ENCODE results near the gene UBA1. TPM values are rescaled to one million over a fixed set of nuclear protein-coding genes. Genes with fewer than 3 reads are reported as not detected.

UBA1 gene
- total and polyA plus RNA-seq, 2 donors = 61.0 to 119 TPM

DNA sequence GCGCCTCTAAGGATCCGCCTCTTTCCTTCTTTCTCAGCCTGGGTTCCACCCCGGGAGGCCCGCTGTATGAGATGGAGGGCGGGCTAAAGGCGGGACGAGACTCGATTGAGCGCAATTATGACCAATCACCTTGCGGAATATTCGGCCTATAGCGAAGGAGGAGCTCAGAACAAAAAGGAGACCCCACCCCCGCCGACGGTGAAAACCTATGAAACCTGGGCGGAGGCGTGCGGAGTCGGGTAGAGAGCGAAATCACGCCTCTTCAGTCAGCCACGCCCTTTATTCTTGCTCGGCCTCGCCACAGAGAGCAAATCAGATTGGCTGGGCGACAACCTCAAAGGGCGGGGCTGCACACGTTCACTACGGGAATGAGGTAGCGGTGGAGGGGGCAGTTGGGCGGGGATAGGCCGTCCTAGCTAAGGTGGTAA is 24.2 kb downstream of the UBA1 start:
- Histone ChIP-seq H3K4me1 (ENCODE audit: insufficient read depth) (no peaks in the 10 kb centered on the region), H3K4me3 (ENCODE audit: low read depth, low read length) (peak overlapping the region; percentile 85), H3K27ac (ENCODE audit: low read depth) (peak overlapping the region; percentile 96), H3K36me3 (ENCODE audit: insufficient read depth) (no peaks in the 10 kb centered on the region)
- peak; percentile 95 for DNase-seq (ENCODE audit: extremely low spot score)
- 1% methylated on average over 31 of the region's 31 CpGs for WGBS

- H3K36me3 ChIP-seq (ENCODE audit: insufficient read depth) = no peaks in the 10 kb centered on the region
- no peaks in the 10 kb centered on the region for H3K4me1 ChIP-seq (ENCODE audit: insufficient read depth)
- DNase-seq (ENCODE audit: extremely low spot score) = no peak
- peak within 1 kb of the TSS; percentile 96 for H3K27ac ChIP-seq (ENCODE audit: low read depth)
- H3K4me3 ChIP-seq (ENCODE audit: low read depth, low read length) = peak within 1 kb of the TSS; percentile 85
- WGBS = under 1% methylated on average over 61 of the region's 61 CpGs
Measured at GRCh38 chrX:47218280-47218919, 24.8 kb downstream of the UBA1 start, which contains the start of gene CDK16. Gene CDK16, plus strand, starts transcription at chrX:47218681. Its CDS starts 4,877 bp downstream, at chrX:47223558.

DNA sequence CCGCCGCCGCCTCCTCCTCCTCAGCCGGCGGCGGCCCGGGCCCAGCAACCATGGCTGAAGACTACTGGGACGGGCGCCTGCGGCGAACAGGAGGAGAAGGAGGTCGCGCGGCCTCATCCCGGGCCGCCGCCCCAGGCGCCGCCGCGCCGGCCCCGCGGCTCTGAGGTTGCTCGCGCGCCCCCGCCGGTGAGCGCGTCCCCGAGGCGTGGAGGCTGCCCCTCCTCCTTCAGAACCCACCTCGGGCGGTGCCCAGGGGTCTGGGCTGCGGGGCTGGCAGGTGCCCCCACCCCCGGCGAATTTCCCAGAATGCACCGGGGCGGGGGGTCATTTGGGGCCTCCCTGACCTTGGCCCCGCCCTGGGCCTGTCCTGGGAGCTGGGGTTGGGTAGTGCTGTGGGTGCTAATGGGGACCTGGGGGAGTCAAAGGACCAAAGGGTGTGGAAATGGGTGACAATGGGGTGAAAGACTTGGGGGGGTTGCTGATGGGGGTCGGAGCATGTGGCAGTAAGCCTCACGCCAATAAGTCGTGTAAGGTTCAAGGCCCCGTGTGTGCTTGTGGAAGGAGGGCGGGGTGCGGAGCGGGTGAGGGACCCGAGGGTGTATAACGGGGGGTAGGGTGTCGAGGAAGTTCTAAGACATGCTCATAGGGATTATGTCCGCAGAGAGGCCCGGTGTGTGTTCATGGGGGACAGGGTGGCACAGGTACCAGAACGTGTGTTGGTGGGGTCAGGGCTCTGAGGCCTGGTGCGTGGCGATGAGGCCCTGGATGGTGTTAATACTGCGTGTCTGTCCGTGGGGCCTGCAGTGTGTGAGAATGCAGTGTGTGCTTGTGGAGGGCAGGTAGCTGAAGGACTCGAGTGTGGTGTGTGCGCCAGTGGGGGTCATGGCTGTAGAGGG is 25.5 kb downstream of the UBA1 start:
- no peaks in the 10 kb centered on the region for H3K4me1 ChIP-seq (ENCODE audit: insufficient read depth)
- no peaks in the 10 kb centered on the region for H3K36me3 ChIP-seq (ENCODE audit: insufficient read depth)
- no peak for DNase-seq (ENCODE audit: extremely low spot score)
- 1% methylated on average over 41 of the region's 60 CpGs for WGBS
- H3K4me3 ChIP-seq (ENCODE audit: low read depth, low read length) = peak overlapping the region; percentile 85
- H3K27ac ChIP-seq (ENCODE audit: low read depth) = peak overlapping the region; percentile 96

GRCh38 chrX:47221756-47222155 is 28.1 kb downstream of the UBA1 start:
- H3K4me1 ChIP-seq (ENCODE audit: insufficient read depth) = no peaks in the 10 kb centered on the region
- H3K36me3 ChIP-seq (ENCODE audit: insufficient read depth) = peaks cover 3% of the 10 kb centered on the region
- no peak for DNase-seq (ENCODE audit: extremely low spot score)
- H3K4me3 ChIP-seq (ENCODE audit: low read depth, low read length) = no peak overlapping the region
- 58% methylated on average over 4 of the region's 4 CpGs for WGBS
- no peak overlapping the region for H3K27ac ChIP-seq (ENCODE audit: low read depth)

DNA sequence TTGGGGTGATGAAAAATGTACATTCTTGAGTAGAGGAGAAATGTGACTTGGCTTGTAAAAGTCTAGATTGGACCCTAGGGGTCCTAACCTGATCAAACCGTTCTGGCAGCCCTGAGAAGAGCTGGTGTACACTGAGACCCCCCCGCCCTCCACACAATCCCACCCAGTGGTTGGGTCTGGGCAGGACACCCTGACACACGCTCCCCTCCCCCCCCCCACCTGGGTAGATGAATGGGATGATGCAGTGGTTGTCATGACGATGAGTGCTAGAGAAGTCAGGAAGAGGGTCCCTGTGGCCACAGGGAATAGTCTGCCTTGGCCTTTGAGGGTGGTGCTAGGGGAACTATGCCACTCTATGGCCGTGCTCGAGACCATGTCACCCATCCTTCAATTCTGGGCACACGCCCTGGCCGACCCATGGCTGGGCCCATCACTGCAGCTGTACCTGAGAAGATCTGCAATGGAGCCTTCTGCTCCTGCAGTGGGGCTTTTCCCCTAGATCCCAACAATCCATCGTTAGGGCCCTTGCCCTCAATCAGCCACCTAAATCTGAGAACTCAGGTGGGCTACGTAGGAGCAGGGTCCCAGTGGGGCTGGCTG is 29.2 kb downstream of the UBA1 start:
- 81% methylated on average over 10 of the region's 10 CpGs for WGBS
- peaks cover 3% of the 10 kb centered on the region for H3K36me3 ChIP-seq (ENCODE audit: insufficient read depth)
- no peak overlapping the region for H3K27ac ChIP-seq (ENCODE audit: low read depth)
- H3K4me1 ChIP-seq (ENCODE audit: insufficient read depth) = no peaks in the 10 kb centered on the region
- no peak for DNase-seq (ENCODE audit: extremely low spot score)
- H3K4me3 ChIP-seq (ENCODE audit: low read depth, low read length) = no peak overlapping the region

GRCh38 chrX:47223476-47224250 is 30.0 kb downstream of the UBA1 start:
- H3K4me3 ChIP-seq (ENCODE audit: low read depth, low read length) = no peak overlapping the region
- H3K36me3 ChIP-seq (ENCODE audit: insufficient read depth) = peaks cover 3% of the 10 kb centered on the region
- no peaks in the 10 kb centered on the region for H3K4me1 ChIP-seq (ENCODE audit: insufficient read depth)
- no peak overlapping the region for H3K27ac ChIP-seq (ENCODE audit: low read depth)
- 89% methylated on average over 13 of the region's 13 CpGs for WGBS
- DNase-seq (ENCODE audit: extremely low spot score) = no peak

DNA sequence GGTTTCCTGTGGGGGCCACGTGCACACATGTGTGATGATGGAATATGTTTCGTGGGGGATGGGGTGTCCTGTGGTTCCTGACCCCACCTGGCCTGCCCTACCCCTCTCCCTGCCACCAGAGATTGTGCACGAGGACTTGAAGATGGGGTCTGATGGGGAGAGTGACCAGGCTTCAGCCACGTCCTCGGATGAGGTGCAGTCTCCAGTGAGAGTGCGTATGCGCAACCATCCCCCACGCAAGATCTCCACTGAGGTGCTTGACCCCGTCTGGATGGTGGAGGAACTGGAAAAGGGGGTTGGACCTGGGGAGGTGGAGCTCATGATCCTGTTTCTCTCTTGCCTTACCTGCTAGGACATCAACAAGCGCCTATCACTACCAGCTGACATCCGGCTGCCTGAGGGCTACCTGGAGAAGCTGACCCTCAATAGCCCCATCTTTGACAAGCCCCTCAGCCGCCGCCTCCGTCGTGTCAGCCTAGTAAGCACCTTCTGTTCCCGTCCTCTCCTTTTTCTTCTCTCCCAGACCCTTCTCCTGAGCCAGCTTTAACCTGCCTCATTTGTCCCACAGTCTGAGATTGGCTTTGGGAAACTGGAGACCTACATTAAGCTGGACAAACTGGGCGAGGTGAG is 30.8 kb downstream of the UBA1 start:
- 91% methylated on average over 17 of the region's 17 CpGs for WGBS
- H3K4me3 ChIP-seq (ENCODE audit: low read depth, low read length) = no peak overlapping the region
- H3K27ac ChIP-seq (ENCODE audit: low read depth) = no peak overlapping the region
- peaks cover 3% of the 10 kb centered on the region for H3K36me3 ChIP-seq (ENCODE audit: insufficient read depth)
- H3K4me1 ChIP-seq (ENCODE audit: insufficient read depth) = no peaks in the 10 kb centered on the region
- DNase-seq (ENCODE audit: extremely low spot score) = no peak

DNA sequence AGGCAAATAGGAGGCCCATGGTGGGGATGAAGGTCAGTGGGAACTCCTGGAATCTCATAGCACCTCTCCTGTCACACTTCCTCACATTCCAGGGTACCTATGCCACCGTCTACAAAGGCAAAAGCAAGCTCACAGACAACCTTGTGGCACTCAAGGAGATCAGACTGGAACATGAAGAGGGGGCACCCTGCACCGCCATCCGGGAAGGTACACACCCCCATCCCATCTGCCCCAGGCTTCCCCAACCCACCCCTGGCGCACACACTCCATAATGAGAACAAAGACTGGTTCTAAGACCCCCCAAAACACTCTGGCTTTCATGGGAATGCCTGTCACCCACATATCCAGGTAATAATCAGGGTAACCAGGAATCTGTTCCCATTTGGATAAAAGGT is 31.3 kb downstream of the UBA1 start:
- DNase-seq (ENCODE audit: extremely low spot score) = no peak
- H3K36me3 ChIP-seq (ENCODE audit: insufficient read depth) = peaks cover 3% of the 10 kb centered on the region
- no peak overlapping the region for H3K4me3 ChIP-seq (ENCODE audit: low read depth, low read length)
- WGBS = 96% methylated on average over 4 of the region's 4 CpGs
- no peaks in the 10 kb centered on the region for H3K4me1 ChIP-seq (ENCODE audit: insufficient read depth)
- no peak overlapping the region for H3K27ac ChIP-seq (ENCODE audit: low read depth)

DNA sequence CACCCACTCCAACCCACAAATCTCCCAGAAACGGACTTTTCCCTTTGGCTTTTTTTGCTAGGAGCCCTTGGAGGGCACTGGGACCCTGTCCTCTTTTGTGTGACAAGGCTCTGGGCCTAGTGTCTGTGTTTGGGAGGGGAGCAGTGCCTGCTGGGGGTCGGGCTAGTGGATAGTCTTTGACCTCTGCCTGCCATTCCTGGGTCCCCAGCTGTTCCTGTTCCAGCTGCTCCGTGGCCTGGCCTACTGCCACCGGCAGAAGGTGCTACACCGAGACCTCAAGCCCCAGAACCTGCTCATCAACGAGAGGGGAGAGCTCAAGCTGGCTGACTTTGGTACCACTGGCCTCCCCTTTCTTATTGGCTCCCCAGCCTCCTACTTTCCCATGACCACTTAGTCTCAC is 32.4 kb downstream of the UBA1 start:
- Histone ChIP-seq H3K27ac (ENCODE audit: low read depth) (no peak overlapping the region), H3K4me1 (ENCODE audit: insufficient read depth) (no peaks in the 10 kb centered on the region), H3K36me3 (ENCODE audit: insufficient read depth) (peaks cover 3% of the 10 kb centered on the region), H3K4me3 (ENCODE audit: low read depth, low read length) (no peak overlapping the region)
- DNase-seq (ENCODE audit: extremely low spot score) = no peak
- WGBS = 90% methylated on average over 6 of the region's 6 CpGs

GRCh38 chrX:47226531-47227333 is 33.1 kb downstream of the UBA1 start:
- H3K4me3 ChIP-seq (ENCODE audit: low read depth, low read length) = no peak overlapping the region
- no peak overlapping the region for H3K27ac ChIP-seq (ENCODE audit: low read depth)
- H3K4me1 ChIP-seq (ENCODE audit: insufficient read depth) = no peaks in the 10 kb centered on the region
- no peak for DNase-seq (ENCODE audit: extremely low spot score)
- H3K36me3 ChIP-seq (ENCODE audit: insufficient read depth) = peaks cover 3% of the 10 kb centered on the region
- 93% methylated on average over 19 of the region's 19 CpGs for WGBS

- no peak overlapping the region for H3K4me3 ChIP-seq (ENCODE audit: low read depth, low read length)
- no peaks in the 10 kb centered on the region for H3K4me1 ChIP-seq (ENCODE audit: insufficient read depth)
- 92% methylated on average over 9 of the region's 9 CpGs for WGBS
- no peak for DNase-seq (ENCODE audit: extremely low spot score)
- no peak overlapping the region for H3K27ac ChIP-seq (ENCODE audit: low read depth)
- H3K36me3 ChIP-seq (ENCODE audit: insufficient read depth) = peaks cover 3% of the 10 kb centered on the region
Measured at GRCh38 chrX:47227334-47227583, 33.6 kb downstream of the UBA1 start.

GRCh38 chrX:47228550-47229270 is 35.1 kb downstream of the UBA1 start:
- H3K36me3 ChIP-seq (ENCODE audit: insufficient read depth) = peaks cover 3% of the 10 kb centered on the region
- no peak overlapping the region for H3K4me3 ChIP-seq (ENCODE audit: low read depth, low read length)
- no peaks in the 10 kb centered on the region for H3K4me1 ChIP-seq (ENCODE audit: insufficient read depth)
- no peak overlapping the region for H3K27ac ChIP-seq (ENCODE audit: low read depth)
- DNase-seq (ENCODE audit: extremely low spot score) = no peak
- WGBS = 87% methylated on average over 12 of the region's 12 CpGs

Data from urinary bladder (tissue), 4 donors.